Ureter (tissue), 1 donor: ENCODE results near the gene CLK2. TPM values are rescaled to one million over a fixed set of nuclear protein-coding genes. Genes with fewer than 3 reads are reported as not detected.

Experiments used
- total RNA-seq: library from RNA; stranded (reverse); gene quantifications from one replicate; pipeline ENCODE4 v1.2.4, GENCODE V29; 2023
- donor health status: DM: yes; HTN: yes; CAD: no.

CLK2 gene
- total RNA-seq, 1 donor from 2014 or later: 80.5 TPM

Other genes starting within 250 kb of the CLK2 start
- gene DCST2, start 239.7 kb downstream of the CLK2 start, total RNA-seq: 1.2 TPM
- not detected for gene DCST1, start 239.7 kb downstream of the CLK2 start, total RNA-seq
- gene ADAM15, start 222.2 kb downstream of the CLK2 start, total RNA-seq: 152 TPM
- 11.2 TPM for gene EFNA4, start 209.8 kb downstream of the CLK2 start, total RNA-seq
- 1.1 TPM for gene EFNA3, start 194.7 kb downstream of the CLK2 start, total RNA-seq
- gene EFNA1, start 145.6 kb downstream of the CLK2 start, total RNA-seq: 111 TPM
- gene SLC50A1, start 137.7 kb downstream of the CLK2 start, total RNA-seq: 63.4 TPM
- 75.4 TPM for gene DPM3, start 133.0 kb downstream of the CLK2 start, total RNA-seq
- gene KRTCAP2, start 100.2 kb downstream of the CLK2 start, total RNA-seq: 293 TPM
- 1.6 TPM for gene TRIM46, start 99.7 kb downstream of the CLK2 start, total RNA-seq
- 54.6 TPM for gene THBS3, start 65.6 kb downstream of the CLK2 start, total RNA-seq
- 31.6 TPM for gene MTX1, start 64.8 kb downstream of the CLK2 start, total RNA-seq
- 21.8 TPM for gene ENTREP3, start 18.0 kb downstream of the CLK2 start, total RNA-seq
- gene SCAMP3, start 11.1 kb downstream of the CLK2 start, total RNA-seq: 62.6 TPM
- gene HCN3, start 4.0 kb upstream of the CLK2 start, total RNA-seq: 4.7 TPM
- not detected for gene PKLR, start 27.9 kb upstream of the CLK2 start, total RNA-seq
- 124 TPM for gene FDPS, start 35.4 kb upstream of the CLK2 start, total RNA-seq
- gene RUSC1, start 47.4 kb upstream of the CLK2 start, total RNA-seq: 31.4 TPM